ENCODE results near the gene PPIL4.
A peak's percentile ranks its signal among the peaks of the same experiment; 100 is the strongest.
"Not testable (repeated sequence)": the region's sequence is repeated elsewhere in the genome, so short reads cannot be mapped to it uniquely, and the experiment has no call there.

The PPIL4 gene

GRCh38 chr6:149529650-149530049, 16.2 kb downstream of the PPIL4 start:
- no peak for DNase-seq (ENCODE audit: low read depth in 1 of 2, low spot score in 1 of 2)

- DNase-seq (ENCODE audit: low read depth in 1 of 2, low spot score in 1 of 2): no peak
These were observed 30.3 kb downstream of the PPIL4 start for GRCh38 chr6:149515494-149515893.

DNA sequence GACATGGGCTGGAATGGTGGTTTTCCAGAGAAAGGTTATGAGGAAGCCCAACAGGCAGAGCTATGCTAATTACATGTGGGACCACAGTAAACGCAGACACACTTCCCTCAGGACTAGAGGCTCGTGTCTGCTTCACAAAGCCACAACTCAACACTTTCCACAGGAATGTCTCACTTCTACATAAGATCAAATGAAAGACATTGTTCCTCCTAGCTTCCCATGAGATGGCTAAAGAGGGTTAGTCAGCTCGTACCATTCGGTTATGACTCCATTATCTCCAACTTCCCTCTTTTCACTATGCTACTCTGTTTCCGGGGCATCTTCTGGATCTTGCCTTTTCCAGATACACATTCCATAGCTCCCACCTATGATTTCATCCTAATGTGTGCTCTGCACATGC, 31.9 kb downstream of the PPIL4 start:
- no peak for DNase-seq (ENCODE audit: low read depth in 1 of 2, low spot score in 1 of 2)

GRCh38 chr6:149510793-149511512, 34.9 kb downstream of the PPIL4 start:
- no peak for DNase-seq (ENCODE audit: low read depth in 1 of 2, low spot score in 1 of 2)

DNA sequence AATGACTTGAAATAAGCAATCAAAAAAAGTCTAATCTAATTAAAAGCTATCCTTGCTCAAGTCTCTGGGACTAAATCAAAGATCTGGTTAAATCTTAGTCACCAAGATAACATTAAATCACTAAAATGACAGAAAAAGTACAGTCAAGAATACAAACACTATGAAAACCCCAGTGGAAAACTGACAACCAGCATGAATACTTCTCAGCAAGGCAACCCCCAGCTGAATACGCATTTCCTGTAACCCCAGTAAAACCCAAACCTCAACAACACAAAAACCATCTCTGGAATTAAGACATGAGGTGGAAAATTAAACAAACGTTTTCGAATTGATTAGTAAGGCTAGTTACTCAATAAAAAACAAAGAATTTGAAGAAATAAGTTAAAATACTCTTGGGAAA, 37.4 kb downstream of the PPIL4 start:
- peak in 1 of 2 donors; percentile 38 for DNase-seq (ENCODE audit: low read depth in 1 of 2, low spot score in 1 of 2)

- DNase-seq (ENCODE audit: low read depth in 1 of 2, low spot score in 1 of 2): no peak
These were observed 42.0 kb downstream of the PPIL4 start for GRCh38 chr6:149503872-149504271.

DNA sequence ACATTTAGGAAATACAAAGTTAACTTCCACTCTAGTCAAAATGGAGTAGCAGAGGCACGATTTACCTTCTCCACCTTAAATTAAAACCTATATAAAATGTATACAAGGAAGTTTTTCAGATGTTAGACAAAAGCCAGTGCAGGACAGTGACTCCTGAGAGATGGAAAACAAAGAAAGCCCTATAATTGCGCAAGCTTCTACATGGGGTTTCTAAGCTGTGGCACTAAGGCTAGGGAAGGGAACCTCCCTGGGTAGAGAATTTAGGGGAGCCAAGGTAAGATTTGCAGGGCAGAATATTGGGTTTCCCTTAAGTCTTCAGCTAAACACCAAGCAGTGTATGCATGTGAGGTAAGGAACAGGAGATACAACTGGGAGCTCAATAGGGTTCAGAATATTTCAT, 42.6 kb downstream of the PPIL4 start:
- no peak for DNase-seq (ENCODE audit: low read depth in 1 of 2, low spot score in 1 of 2)

DNA sequence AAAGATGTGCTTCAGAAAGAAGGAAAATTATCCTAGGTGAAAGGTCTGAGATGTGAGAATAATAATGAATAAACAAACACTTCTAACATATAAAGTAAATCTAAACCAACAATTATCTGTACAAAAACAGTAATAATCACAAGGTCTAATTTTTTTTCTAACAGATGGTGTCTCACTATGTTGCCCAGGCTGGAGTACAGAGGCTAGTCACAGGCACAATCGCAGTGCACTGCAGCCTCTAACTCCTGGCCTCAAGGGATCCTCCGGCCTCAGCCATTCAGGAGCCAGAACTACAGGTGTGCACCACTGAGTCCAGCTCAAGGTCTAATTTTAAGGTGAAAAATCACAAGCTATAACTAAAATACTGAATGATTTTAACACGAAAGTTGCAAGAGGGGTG, 44.1 kb downstream of the PPIL4 start:
- DNase-seq (ENCODE audit: low read depth in 1 of 2, low spot score in 1 of 2): no peak

- DNase-seq (ENCODE audit: low read depth in 1 of 2, low spot score in 1 of 2): no peak
These were observed 44.6 kb downstream of the PPIL4 start for GRCh38 chr6:149501201-149501600.

DNA sequence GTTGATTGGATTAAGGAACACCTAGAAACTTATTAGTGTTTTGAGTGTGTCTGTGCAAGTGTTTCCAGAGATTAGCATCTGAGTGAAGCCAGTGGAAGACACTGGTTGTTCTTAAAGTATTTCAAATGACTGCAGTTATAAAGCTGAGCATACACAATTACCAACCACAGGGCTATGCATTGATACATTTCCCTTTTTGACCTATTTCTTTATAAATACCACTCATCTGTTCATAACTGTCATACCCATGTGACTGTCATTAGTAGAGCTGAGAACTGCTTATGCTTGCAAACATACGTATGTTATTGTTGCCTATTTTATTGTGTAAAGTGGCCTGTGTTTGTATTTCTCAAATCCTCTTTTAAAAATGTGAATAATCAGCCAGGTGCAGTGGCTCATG, 45.7 kb downstream of the PPIL4 start:
- no peak for DNase-seq (ENCODE audit: low read depth in 1 of 2, low spot score in 1 of 2)

- DNase-seq (ENCODE audit: low read depth in 1 of 2, low spot score in 1 of 2): no peak
These were observed 46.8 kb downstream of the PPIL4 start for GRCh38 chr6:149499066-149499465.

DNA sequence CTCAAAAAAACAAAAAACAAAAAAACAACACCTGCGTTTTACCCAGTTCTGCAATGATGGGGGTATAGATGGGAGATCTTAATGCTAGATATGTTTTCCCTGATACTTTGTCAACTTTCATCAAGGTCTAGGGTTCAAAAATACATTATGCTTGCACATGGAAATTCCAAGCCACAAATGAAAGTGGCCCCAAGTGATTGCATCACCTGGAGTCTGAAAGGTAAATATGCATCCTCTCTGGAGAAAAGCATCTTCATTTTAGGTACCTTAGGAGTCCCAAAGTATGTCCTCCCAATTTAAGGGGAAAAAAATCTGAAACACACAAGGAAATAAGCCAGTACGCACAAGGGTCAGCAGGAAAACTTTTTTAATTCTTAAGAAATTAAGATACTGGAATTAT, 48.5 kb downstream of the PPIL4 start:
- DNase-seq (ENCODE audit: low read depth in 1 of 2, low spot score in 1 of 2): no peak

- DNase-seq (ENCODE audit: low read depth in 1 of 2, low spot score in 1 of 2): not testable (repeated sequence)
These were observed 49.2 kb downstream of the PPIL4 start for GRCh38 chr6:149496597-149496996.

GRCh38 chr6:149495349-149496016, 50.4 kb downstream of the PPIL4 start:
- DNase-seq (ENCODE audit: low read depth in 1 of 2, low spot score in 1 of 2): not testable (repeated sequence)

DNA sequence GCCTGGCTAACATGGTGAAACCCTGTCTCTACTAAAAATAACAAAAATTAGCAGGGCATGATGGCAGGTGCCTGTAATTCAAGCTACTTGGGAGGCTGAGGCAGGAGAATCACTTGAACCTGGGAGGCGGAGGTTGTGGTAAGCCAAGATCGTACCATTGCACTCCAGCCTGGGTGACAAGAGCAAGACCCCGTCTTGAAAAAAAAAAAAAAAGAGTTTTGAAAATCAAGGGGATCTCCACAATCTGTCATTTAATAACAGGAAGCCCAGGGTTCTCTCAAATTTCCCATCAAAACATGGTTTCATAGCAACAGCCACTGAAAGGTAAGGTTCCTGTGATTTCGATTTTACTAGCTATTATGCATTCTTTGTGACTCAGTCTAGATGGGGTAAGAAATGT, 51.0 kb downstream of the PPIL4 start:
- DNase-seq (ENCODE audit: low read depth in 1 of 2, low spot score in 1 of 2): peak in 1 of 2 donors; percentile 46

- no peak for DNase-seq (ENCODE audit: low read depth in 1 of 2, low spot score in 1 of 2)
These were observed 52.0 kb downstream of the PPIL4 start for GRCh38 chr6:149493761-149494320.

- DNase-seq (ENCODE audit: low read depth in 1 of 2, low spot score in 1 of 2): no peak
These were observed 53.0 kb downstream of the PPIL4 start for GRCh38 chr6:149492798-149493343.

DNA sequence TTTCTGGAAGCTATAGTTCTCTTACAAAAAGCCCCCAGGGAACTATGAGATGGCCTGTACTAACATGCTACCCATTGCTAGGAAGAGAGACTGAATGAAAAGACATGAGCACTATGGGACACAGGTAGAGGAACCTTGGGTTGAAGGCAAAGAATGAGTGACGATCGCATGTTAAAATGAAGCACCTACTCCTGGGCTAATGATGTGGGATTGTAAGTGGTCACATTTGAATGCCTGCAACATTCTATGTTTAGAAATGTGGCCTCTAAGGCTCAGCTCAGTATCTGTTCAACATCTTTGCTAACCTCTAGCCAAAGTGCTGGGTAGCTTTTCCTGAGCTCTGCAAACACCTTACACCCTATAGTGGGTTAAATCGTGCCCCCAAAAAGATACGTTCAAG, 55.9 kb downstream of the PPIL4 start:
- no peak for DNase-seq (ENCODE audit: low read depth in 1 of 2, low spot score in 1 of 2)

DNA sequence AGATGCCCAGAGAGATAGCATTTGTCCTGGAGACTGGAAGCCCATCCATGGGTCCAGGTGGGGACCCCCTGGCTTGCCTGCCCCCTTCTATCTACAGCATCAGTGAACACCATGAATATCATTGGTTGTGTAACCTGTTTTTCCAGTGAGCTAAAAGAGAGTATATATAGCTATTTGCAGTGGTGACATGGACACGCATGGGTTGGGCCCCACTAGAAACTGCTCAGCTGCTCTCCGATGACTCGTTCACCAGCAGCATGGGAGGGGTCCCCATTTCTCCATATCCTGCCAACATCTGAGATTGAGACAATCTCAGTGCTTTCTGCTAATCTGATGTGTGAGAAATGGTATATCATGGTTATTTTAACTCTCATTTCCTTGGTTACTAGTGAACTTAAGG, 57.0 kb downstream of the PPIL4 start:
- no peak for DNase-seq (ENCODE audit: low read depth in 1 of 2, low spot score in 1 of 2)

- DNase-seq (ENCODE audit: low read depth in 1 of 2, low spot score in 1 of 2): no peak
These were observed 58.5 kb downstream of the PPIL4 start for GRCh38 chr6:149487316-149487715.

DNA sequence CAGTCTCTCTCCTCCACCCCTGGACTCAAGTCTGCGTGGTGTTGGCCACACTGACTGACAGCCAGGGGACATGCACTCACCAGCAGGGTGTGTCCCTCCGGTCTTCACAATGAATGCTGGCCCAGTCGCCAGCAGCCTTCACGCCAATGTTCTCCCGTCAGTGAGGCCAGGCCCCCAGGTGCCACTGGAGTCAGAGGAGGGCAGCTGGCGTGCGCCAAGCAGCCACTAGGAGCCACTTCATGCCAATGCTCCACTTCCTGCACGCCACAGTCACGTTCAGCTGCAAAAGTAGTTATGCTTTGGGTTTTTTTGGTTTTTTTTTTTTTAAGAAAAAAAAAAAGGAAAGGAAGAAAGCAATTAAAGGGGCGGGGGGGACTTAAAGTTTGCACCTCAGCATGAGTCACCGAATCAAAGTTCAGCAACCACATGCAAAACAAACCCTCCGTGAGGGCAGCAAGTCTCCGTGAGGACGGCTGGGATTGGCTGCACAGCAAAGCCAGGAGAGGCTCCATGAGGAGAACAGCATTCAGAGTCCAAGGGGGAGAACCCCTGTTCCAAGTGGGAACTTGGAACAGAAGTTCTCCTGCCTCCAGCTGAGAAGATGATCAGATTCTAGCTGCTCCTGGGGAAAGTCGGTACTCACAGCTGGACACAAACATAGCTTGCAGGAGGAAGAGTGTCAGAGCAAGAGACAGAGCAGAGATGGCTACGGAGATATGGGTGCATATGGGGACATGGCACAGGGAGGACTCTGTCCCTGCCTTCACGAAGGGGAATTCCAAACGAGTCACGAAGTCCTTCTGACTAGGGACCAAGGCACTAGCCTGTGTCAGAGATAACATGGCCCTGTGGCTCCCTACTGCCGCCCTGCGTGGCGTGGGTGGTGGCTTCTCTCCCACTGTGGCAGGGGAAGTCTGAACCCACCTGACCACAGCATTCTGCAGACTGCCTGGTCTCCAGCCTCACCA, 60.8 kb downstream of the PPIL4 start, which contains the start of gene ZC3H12D:
Gene ZC3H12D, minus strand, starts transcription at position 282 of the 968 bp plus-strand sequence. CDS start 10,471 bp downstream, outside the sequence.
- DNase-seq (ENCODE audit: low read depth in 1 of 2, low spot score in 1 of 2): peak; percentile 49 to 71
